HG02571 (cell line): ENCODE results near the gene YDJC.
"Not testable (repeated sequence)": the region's sequence is repeated elsewhere in the genome, so short reads cannot be mapped to it uniquely, and the experiment has no call there.

Experiments
- ATAC-seq: cut with Tn5 transposase; IDR thresholded peaks from one replicate; pipeline ENCODE4 v1.9.1; 2021; ENCODE audit warnings: mild to moderate bottlenecking, moderate library complexity; ENCODE audit not compliant: unreplicated experiment

Gene YDJC, protein sequence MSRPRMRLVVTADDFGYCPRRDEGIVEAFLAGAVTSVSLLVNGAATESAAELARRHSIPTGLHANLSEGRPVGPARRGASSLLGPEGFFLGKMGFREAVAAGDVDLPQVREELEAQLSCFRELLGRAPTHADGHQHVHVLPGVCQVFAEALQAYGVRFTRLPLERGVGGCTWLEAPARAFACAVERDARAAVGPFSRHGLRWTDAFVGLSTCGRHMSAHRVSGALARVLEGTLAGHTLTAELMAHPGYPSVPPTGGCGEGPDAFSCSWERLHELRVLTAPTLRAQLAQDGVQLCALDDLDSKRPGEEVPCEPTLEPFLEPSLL

DNA sequence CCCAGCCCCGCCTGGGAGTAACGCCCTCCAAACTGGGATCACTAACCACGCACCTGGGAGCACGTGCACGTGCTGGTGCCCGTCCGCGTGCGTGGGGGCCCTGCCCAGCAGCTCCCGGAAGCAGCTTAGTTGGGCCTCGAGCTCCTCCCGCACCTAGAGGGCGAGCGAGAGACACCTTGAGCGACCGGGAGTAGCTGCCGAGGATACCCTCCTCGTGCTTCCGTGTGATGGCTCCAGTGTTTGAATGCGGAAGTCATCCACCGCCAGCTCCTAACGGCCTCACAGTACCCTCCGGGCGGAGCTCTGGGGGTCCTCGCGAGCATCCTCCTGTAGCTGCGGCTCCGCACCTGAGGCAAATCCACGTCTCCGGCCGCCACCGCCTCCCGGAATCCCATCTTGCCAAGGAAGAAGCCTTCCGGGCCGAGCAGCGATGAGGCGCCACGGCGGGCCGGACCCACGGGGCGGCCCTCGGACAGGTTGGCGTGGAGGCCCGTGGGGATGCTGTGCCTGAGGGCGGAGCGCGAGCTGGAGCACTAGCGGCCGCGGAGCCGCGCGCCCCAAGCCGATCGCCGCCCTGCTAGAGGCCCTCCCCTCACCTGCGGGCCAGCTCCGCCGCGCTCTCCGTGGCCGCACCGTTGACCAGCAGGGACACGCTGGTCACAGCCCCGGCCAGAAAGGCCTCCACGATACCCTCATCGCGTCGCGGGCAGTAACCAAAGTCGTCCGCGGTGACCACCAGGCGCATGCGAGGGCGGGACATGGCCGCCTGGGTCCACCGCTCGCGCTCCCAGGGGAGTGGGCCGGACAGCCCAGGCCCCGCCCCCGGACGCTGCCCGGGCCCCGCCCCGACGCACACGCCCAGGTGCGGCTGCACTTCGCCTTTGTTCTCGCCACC is at the start of gene YDJC:
Gene YDJC, minus strand, starts transcription at position 768 of the 895 bp plus-strand sequence. Its CDS starts 8 bp downstream, at position 760.
- ATAC-seq: peak; percentile 80

DNA sequence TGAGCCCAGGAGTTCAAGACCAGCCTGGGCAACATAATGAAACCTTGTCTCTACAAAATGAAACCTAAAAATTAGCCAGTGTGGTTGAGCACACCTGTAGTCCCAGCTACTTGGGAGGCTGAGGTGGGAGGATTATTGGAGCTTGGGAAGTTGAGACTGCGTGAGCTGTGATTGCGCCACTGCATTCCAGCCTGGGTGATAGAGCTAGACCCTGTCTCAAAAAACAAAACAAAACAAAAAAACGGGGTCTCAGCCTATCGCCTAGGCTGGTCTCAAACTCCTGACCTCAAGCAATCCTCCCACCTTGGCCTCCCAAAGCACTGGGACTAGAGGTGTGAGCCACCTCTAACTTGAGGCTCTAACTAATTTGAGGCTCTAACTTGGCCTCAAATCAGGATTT is 49.6 kb upstream of the YDJC start:
- ATAC-seq: no peak

DNA sequence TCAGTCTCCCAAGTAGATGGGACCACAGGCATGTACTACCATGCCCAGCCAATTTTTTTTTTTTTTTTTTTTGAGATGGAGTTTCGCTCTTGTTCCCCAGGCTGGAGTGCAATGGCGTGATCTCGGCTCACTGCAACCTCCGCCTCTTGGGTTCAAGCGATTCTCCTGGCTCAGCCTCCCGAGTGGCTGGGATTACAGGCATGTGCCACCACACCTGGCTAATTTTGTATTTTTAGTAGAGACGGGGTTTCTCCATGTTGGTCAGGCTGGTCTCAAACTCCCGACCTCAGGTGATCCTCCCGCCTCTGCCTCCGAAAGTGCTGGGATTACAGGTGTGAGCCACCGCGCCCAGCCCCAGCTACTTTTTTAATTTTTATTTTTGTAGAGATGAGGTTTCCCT is 49.0 kb upstream of the YDJC start:
- ATAC-seq: not testable (repeated sequence)

DNA sequence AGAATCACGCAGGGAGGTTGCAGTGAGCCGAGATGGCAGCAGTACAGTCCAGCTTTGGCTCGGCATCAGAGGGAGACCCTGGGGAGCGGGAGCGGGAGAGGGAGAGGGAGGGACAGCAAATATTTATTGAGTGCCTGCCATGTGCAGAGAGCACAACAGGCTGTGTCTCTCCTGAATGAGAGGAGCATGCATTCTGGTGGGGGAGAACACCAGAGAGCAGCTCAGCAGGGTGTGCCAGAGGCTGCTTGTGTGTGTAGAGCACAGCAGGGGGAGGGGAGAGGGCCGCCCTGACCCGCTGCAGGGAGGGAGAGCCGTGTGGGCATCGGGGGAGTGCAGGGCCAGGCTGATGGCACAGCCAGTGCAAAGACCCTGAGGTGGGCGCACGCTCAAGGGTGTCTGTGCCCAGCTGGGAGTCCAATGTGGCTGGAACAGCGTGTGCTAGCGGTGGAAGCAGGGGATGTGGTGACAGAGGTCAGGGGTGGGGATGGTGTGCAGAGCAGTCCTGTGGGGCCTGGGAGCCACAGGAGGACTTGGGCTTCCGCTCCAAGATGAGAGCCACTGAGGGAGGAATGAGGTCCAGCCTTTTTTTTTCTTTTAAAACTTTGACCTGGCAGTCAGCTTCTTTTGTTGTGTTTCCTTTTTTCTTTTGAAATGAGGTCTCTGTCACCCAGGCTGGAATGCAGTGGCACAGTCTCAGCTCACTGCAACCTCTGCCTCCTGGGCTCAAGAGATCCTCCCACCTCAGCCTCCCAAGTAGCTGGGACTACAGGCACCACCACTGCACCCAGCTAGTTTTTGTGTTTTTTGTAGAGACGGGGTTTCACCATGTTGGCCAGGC is 48.0 kb upstream of the YDJC start:
- no peak for ATAC-seq

DNA sequence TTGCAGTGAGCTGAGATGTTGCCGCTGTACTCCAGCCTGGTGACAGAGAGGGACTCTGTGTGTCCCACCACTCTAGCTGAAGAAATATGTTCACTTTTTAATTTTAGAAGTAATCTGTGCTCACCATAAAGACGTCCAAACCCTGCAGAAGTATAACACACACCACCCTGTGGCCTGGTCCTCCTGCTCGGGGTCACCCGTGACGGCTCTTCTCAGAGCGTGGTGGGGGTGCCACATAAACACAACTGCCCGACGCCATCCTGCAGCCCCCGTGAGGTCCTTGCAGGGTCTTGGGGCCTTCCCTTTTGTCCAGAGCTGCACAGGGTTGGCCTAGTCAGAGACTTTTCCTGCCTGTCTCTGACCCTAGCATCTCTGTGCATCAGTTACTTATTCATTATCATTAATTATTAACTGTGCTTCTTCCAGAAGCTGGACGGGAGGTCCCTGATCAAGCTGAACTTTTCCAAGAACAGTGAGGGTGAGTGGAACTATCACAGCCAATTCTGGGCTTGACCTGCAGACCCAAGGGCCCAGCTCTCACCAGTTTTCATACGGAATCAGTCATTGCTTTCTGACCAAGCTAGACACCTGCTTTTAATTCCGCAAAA is 44.9 kb upstream of the YDJC start:
- no peak for ATAC-seq

DNA sequence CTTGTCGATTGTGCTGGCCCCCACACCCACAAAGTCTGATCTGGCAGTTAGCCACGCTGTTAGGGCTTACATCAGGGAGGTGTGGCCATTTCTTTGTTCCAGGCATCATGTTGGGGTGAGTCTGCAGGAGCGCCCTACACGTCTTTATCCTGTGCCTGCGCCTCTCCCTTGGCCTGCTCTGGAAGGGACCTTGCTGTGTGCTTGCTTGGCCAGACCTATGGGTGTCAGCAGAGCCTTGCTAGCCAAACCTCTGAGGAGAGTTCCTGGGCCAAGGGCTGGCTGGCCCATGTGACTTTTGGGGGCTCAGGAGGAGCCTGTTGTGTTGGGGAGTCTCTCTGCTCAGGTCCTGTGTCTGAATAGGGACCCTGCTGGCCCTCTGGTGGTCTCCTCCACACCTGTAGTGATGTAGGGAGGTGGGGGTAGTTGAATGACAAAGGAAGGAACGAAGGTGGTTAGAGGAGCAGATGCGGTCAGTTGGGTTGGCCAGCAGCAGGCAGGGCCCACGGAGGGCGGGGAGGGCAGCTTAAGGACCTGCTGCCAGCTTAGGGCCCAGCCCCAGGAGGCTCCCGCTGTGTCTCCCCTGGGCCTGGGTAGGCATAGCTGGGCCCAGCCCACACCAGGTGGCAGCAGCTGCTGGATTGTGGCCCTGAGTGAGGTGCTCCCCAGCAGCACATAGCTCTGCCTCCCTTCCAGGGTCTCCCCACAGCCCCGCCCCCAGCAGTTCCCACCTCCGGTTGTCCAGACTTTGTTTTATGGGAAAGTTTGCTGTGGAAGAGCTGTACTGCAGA is 43.9 kb upstream of the YDJC start:
- ATAC-seq: no peak

DNA sequence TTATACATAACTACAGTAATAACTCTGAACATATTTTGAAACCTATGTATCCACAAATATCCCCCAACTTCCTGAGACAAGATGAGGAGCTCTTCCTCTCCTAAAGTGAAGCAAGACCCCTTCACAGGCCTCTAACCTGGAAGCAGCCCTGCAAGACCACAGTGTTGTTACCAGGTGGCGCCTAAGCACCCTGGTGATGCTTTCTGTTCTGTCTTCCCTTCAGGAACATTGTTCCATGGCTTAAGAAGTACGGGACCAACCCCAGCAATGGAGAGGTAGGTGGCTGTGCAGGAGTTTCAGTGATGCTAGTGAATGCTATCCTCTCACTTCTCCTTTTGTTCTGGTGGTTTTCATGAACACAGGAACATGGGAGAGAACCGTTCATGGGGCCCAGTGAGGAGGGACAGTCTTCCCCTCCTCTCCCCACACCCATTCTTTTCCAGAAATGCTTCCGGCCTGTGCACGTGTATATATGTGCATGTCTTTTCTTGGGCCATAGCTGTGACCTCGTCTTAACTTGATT is 42.3 kb upstream of the YDJC start:
- no peak for ATAC-seq

DNA sequence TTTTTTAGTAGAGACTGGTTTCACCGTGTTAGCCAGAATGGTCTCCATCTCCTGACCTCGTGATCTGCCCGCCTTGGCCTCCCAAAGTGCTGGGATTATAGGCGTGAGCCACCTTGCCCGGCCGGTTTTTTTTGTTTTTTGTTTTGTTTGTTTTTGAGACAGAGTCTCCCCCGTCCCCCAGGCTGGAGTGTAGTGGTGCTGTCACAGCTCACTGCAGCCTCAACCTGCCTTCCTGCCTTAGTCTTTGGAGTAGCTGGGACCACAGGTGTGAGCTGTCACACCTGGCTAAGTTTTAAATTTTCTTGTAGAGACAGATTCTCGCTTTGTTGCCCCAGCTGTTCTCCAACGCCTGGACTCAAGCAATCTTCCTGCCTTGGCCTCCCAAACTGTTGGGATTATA is 39.2 kb upstream of the YDJC start:
- no peak for ATAC-seq

DNA sequence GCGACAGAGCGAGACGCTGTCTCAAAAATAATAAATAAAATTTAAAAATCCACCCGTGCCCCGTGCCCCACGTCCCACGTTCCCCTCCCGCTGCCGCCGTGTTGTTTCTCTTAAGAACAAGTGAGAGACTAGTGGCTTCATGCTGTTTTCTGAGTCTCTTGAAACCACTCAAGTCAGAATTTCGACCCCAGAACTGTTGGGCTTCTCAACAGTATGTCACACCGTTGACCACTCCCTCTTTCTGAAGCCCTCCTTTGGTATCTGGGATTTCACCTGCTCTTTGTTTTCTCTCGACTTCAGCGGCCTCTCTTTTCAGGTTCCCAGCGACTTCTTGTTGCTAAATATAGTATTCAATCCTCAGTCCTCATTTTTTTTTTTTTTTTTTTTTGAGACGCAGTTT is 37.0 kb upstream of the YDJC start:
- ATAC-seq: no peak

DNA sequence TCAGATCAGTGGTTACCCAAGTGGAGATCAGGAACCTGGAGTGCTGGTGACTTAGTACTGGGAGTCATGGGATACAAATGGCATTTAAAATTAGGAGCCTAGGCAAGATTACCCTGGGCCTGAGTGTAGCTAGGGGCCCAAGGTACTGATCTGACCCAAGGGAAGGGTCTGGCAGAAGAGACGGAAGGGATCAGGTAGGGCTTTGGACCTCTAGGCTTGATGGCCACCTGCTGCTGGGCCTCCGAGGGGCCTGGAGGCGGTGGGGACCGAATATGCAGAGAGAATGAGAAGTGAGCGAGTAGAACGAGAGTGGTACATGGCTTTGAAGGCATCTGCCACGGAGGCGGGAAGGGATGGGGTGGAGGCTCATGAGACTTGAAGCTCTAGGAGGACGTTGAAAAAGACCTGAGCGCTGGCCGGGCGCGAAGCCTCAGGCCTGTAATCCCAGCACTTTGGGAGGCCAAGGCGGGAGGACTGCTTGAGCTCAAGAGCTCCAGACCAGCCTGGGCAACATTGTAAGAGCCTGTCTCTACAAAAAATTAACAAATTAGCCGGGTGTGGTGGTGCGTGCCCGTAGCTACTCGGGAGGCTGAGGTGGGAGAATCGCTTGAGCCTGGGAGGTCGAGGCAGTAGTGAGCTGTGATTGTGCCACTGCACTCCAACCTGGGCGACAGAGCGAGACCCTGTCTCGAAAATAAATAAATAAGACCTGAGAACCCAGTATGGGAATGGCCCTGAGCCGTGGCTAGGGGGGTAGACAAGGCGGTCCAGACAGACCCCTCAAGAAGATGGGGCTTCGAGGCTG is 35.4 kb upstream of the YDJC start:
- no peak for ATAC-seq

DNA sequence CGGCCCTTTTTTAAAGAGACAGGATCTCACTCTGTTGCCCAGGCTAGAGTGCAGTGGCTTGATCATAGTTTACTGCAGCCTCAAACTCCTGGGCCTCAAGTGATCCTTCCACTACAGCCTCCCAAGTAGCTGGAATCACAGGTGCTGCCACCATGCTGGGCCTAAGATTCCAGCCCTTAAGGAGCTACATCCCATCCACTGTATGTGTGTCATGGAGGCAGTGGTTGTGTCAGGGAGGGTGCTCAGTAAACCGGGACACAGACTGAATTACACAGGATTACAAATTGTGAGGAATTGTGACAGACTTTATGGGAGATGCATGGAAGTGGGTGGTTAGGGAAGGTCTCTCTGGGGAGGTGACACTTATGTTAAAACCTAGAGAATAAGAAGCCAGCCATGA is 33.9 kb upstream of the YDJC start:
- ATAC-seq: no peak

DNA sequence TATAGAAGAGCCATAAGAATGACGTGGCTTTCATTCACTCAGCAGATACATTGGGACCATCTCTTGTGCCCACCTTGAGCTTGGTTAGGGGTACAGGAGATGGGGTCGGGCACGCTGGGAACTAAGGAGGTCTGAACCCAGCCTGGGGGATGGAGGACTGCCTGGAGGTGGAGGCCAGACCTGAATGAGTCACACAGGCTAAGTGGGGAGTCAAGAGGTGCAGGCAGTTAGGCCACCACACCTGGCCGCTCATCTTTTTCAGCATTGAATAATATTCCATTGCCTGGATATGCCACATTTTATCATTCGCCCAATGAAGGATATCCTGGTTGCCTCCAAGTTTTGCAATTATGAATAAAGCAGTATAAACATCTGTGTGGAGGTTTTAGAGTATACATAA is 32.2 kb upstream of the YDJC start:
- no peak for ATAC-seq

DNA sequence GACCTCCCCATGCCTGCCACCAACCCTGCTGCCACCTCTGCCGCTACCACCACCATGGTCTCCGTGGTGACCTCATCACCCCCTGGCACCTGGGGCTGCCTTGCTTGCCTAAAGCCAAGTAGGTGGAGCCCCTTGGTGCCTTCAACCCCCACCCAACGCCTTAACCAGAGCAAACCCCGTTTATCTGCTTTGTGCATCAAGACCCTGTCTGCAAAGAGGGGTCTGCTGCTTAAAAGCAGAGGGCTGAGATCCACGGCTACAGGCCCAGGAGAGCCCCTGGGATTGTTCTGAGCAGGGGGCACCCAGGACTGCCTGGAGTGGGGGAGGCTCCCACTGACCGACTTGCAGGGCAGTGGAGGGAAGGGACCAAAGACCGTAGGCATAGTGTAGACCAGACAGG is 31.1 kb upstream of the YDJC start:
- ATAC-seq: no peak

DNA sequence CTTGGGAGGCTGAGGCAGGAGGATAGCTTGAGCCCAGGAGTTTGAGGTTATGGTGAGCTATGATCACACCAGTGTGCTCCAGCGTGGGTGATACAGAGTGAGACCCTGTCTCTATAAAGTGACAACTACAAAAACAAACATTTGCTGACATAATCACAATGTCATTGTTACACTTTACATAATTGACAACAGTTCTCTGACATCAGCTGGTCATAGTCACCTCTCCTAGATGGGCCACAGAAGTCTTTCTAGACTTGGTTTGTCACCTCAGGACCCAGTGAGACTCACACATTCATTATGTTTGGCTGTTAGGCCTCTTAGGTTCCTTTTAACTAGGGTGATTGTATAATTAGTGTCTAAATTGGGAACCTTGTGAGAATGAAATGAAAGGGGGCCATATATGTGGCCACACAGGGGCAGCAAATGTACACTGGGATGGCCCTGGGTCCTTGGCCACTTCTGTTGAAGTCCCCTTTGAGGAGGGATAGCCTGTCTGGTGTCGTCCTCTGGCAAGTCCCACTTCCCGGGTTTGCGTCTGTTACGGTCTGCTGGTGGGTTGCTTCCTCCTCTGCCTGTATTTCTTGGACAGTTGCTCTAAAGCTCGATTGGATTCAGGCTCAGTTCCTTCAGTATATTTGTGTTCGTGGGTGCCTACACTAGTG is 30.2 kb upstream of the YDJC start:
- no peak for ATAC-seq

DNA sequence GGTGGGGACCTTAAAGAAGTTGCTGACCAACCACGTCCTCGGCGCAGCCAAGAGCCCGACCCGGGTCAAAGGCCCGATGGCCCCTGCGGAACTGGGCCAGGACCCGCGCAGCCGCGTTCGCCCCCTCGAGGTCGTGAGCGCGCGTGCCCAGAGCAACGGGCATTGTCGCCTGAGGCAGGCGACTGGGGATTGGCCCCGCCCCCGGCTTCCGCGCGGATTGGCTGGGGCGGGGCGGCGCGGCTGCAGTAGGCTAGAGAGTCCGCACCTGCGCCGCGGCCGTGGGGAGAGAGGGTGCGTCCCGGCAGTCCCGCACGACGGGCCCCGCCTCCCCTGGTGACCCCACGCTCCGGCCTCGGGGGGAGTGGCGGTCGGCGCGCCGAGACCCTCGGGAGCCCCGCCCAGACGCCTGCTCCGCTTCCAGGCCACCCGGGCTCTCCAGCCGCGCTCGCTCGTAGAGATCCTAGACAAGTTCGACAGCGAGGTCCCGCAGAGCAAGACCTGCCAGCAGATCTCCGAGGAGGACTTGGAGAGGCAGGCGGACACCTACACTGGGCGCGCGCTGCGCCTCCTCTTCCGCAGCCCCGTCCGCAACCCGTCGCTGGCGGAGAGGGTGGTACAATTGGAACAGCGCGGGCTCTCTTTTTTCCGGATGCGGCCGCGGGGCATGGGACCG is 27.7 kb upstream of the YDJC start:
- ATAC-seq: no peak

DNA sequence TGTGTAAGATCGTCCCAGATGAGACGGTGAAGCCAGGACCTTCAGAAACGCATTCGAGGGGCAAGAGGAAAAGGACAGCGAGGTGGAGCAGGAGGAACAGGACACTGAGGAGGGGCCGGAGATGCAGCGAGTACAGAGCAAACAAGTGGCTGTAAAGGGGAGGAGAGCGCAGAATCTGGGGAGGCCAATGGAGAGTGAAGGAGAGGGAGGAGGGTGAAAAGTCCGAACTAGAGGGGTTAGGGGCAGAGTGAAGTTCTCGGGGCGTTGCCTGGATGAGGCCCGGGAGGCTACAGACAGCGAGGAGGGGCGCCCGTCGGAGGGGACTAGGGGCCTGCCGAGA is 27.2 kb upstream of the YDJC start:
- ATAC-seq: no peak

DNA sequence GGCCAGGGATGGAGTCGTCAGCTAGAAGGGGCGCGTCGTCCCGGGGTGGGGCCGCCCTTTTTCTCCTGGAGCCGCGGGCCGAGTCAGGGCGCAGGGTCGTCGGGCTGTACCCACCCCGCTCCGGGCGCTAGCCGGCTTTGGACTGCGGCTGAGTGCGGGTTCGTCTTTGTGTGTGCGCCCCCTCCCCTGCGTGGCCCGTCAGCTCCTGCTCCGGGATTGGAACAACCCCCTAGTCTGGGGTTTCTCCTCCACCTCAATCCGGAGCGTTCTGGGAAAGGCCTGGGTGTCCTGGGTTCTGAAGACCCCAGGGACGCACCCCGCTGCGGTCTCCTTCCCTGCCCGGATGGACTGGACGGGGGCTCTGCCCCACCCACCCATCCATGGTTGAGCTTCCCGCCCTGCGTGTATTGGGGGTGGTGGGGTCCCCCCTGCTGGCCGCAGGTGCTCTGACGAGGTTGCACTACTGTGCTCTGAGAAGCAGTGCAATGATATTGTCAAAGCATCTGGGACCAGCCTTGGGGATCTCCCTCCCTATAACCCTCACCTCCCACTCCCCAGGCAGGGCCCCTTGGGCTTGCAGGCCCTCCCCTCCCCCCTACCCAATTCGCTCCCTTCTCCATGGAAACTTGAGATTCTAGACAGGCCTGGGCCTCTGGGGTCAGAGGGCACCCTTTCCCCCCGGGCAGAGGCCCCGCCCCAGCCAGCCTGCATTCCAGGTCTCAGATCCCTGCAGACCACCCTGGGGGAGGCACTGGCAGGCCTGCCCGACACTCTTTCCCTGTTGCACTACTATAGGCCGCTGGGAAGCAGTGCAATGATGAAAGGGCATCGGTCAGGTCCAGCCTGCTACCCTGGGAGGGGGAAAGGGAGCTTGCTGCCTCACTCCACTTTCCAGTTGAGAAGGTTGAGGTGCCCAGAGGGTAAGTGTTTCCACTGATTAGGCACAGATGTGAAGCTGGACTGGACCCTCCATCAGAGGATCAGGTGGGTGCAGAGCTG is 23.0 kb upstream of the YDJC start:
- ATAC-seq: no peak
